DMS53 treated with DMSO at 0.1 percent for 48 hours (cell line): ENCODE data around the gene RBM14.
"Not testable (repeated sequence)": the region's sequence is repeated elsewhere in the genome, so short reads cannot be mapped to it uniquely, and the experiment has no call there.

Source experiments
- DNase-seq: peaks from one replicate; lab custom pipeline; 2025; ENCODE audit not compliant: unreplicated experiment; lab: John Stamatoyannopoulos, UW

The RBM14 gene

GRCh38 chr11:66595245-66595904, 21.1 kb upstream of the RBM14 start:
- DNase-seq: no peak

GRCh38 chr11:66598993-66599392, 17.4 kb upstream of the RBM14 start:
- no peak for DNase-seq

GRCh38 chr11:66600219-66600618, 16.2 kb upstream of the RBM14 start:
- DNase-seq: no peak

- no peak for DNase-seq
These were observed 15.7 kb upstream of the RBM14 start for GRCh38 chr11:66600631-66601233.

GRCh38 chr11:66603072-66603471, 13.4 kb upstream of the RBM14 start:
- no peak for DNase-seq

- DNase-seq: no peak
These were observed 12.3 kb upstream of the RBM14 start for GRCh38 chr11:66604155-66604554.

- DNase-seq: not testable (repeated sequence)
These were observed 9.8 kb upstream of the RBM14 start for GRCh38 chr11:66606608-66607007.

- no peak for DNase-seq
These were observed 9.2 kb upstream of the RBM14 start for GRCh38 chr11:66607126-66607834.

- no peak for DNase-seq
These were observed 6.5 kb upstream of the RBM14 start for GRCh38 chr11:66609721-66610617.

GRCh38 chr11:66612458-66612857, 4.0 kb upstream of the RBM14 start:
- no peak for DNase-seq

- no peak for DNase-seq
These were observed 2.4 kb upstream of the RBM14 start for GRCh38 chr11:66614073-66614472.

GRCh38 chr11:66617155-66617834, 865 bp downstream of the RBM14 start:
- DNase-seq: no peak

- no peak for DNase-seq
These were observed 2.7 kb downstream of the RBM14 start for GRCh38 chr11:66619080-66619554.

- no peak for DNase-seq
These were observed 8.0 kb downstream of the RBM14 start for GRCh38 chr11:66624450-66624849.

GRCh38 chr11:66625041-66625751, 8.8 kb downstream of the RBM14 start:
- no peak for DNase-seq

- no peak for DNase-seq
These were observed 9.3 kb downstream of the RBM14 start for GRCh38 chr11:66625752-66626149.

GRCh38 chr11:66626382-66626781, 10.0 kb downstream of the RBM14 start:
- no peak for DNase-seq

GRCh38 chr11:66626926-66627325, 10.5 kb downstream of the RBM14 start:
- no peak for DNase-seq

GRCh38 chr11:66628061-66628603, 11.7 kb downstream of the RBM14 start:
- DNase-seq: no peak

- DNase-seq: no peak
These were observed 12.9 kb downstream of the RBM14 start for GRCh38 chr11:66629356-66629755.
